KBM-7 (cell line): ENCODE measurements around the gene CD81.
A peak's percentile ranks its signal among the peaks of the same experiment; 100 is the strongest.

ENCODE experiments used
- DNase-seq: peaks from one replicate; pipeline ENCODE4 v3.0.0-alpha.2; 2015
- in situ Hi-C: fragments of 300-500 bp; cut with MboI; formaldehyde crosslinking; loops from 2 replicates; pipeline ENCODE4 v1.14.3; 2020; ENCODE audit warnings: low sequenced_read_pairs, low pct_unique_long_range_greater_than_20kb, mixed read lengths

The CD81 gene

DNA sequence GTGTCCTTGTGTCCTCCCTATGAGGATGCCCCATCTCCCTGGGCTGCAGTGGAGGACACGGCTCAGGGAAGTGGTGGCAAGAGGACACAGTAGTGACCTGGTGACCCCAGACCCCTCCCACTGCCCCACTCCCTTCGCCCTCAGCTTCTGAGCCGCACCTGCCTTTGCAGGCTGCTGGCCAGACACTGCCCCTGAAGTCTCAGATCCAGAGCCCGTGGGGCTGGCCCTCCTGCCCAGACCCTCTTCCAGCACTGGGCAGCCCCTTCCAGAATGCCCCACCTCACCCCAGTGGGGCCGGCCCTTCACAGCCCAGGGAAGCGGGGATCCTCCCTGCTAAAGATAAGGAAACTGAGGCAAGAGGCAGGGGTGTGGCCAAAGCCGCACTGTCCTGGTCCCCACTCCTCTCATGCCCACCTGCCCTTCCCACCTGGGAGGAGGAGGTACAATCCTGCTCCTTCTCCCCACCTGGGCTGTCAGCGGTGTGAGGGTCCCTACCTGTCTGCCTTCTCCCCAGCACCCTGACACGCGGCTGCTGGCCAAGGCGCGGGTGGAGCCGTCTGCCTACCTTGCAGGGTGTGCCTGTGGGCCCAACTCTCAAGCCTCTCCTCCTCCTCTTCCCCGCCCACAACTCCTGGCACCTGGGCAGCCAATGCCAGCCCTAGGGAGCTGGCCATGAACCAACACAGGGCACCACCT is 49.9 kb downstream of the CD81 start:
- DNase-seq, result no peak
- in situ Hi-C loops, result no loop called here

DNA sequence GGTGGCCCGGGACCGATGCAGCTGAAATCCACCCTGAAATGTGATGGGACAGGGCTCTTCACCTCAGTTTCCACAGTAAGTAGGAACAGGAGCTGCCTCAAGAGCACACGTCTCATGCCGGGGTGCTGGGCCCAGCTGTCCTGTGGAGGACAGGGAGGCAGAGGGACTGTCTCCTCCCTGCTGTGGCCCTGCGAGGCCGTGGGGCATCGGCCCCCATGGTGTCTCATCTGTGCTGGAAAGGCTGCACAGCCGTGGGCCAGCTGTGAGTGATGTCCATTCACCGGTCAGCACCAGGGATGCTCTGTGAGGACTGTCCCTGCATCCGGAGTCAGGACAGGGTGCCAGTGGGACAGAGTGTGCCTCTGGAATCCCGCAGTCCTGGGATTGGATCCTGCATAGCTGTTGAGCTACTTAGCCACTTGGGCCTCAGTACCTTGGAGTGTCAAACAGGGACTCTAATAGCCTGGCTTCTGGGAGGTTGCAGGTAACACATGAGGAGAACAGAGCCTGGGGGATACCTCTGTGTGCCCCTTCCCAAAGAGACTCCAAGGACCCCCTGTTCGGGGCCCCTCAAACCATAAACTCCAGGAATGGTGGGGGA is 50.7 kb downstream of the CD81 start:
- in situ Hi-C loops, result no loop called here
- no peak for DNase-seq

DNA sequence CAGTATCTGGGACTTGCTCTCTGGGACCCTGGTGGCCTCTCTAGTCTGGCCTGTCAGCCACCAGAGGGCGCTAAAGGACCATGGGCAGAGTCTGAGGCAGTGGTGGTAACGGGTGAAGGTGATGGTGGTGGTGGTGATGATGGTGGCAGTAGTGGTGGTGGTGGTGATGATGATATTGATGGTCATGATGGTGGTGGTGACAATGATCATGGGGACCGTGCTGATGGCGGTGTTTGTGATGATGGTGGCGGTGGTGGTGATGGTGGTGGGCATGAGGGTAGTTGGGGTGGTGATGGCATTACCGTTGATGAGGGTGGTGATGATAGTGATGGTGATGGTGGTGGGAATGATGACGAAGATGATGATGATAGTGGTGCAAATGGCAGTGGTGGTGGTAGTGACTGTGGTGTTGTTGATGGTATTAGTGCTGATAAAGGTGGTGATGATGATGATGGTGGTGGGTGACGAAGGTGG is 51.2 kb downstream of the CD81 start:
- peak; percentile 84 for DNase-seq
- in situ Hi-C loops, result no loop called here

DNA sequence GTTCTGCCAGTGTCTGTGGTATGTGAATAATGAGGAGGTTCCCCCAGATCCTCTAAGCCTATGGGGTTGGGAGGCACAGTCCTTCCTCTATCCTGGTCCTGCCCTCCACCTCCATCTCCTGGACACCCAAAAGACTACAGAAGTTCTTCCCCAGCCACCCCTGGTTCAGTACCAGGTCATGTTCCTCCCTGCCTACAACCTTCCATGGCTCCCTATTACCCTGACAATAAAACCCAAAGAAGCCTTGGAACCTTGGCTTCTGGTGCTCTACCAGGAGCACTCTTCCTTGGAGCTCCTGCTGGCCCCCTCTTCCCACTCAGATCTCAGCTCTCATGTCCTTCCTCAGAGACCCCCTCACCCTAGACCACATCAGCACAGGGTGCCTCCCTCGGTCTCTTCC is 54.3 kb downstream of the CD81 start:
- no peak for DNase-seq
- in situ Hi-C loops, result loop anchor here (5.0 to 10.0 kb wide), 2 partner anchors 86 to 463 kb away; no protein-coding TSS in a partner anchor

DNA sequence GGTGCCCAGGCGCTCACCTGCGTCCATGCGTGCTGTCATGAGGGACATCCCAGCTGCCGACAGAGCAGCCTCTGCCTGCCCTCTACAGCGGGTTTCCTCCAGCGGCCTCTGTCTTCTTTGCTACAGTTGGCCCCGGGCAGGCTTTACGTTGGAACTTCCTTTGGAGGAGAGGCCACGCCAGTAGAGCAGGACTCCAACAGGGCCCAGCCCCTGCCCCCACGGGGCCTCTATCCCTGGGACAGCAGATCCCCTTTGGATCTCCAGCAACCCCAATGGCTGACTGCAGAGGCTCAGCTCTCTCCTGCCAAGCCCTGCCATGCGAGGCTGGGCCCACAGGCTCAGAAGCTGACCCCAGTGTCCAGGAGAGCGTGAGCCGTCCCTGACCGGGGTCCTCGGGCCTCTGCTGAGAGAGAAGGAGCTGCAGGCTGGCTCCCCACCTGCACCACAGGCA is 55.1 kb downstream of the CD81 start:
- in situ Hi-C loops, result loop anchor here (5.0 to 10.0 kb wide), 2 partner anchors 85 to 463 kb away; no protein-coding TSS in a partner anchor

DNA sequence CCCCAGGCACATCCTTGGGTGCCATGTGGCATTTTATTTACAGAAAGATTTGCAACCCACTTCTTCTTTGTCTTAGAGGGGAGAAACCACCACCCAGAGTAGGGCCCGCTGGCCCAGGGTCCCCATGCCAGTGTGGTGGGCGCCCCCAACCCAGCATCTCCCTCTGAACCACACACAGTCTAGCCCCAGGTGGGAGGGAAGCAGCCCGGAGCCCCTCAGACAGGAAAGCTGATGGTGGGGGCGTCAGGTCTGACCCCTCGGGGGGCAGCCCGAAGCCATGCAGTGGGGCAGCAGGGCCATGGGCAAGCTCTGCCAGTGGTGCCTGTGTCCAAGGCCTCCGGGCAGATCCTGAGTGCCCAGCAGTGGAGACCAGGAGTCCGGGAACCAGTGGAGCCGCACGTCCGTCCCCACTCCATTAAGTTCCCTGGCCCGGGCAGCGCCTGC is 55.5 kb downstream of the CD81 start:
- in situ Hi-C loops, result loop anchor here (5.0 to 10.0 kb wide), 2 partner anchors 85 to 462 kb away; no protein-coding TSS in a partner anchor
- no peak for DNase-seq

More for the DNA sequence above, 55.1 kb downstream of the CD81 start:
- DNase-seq, result no peak

DNA sequence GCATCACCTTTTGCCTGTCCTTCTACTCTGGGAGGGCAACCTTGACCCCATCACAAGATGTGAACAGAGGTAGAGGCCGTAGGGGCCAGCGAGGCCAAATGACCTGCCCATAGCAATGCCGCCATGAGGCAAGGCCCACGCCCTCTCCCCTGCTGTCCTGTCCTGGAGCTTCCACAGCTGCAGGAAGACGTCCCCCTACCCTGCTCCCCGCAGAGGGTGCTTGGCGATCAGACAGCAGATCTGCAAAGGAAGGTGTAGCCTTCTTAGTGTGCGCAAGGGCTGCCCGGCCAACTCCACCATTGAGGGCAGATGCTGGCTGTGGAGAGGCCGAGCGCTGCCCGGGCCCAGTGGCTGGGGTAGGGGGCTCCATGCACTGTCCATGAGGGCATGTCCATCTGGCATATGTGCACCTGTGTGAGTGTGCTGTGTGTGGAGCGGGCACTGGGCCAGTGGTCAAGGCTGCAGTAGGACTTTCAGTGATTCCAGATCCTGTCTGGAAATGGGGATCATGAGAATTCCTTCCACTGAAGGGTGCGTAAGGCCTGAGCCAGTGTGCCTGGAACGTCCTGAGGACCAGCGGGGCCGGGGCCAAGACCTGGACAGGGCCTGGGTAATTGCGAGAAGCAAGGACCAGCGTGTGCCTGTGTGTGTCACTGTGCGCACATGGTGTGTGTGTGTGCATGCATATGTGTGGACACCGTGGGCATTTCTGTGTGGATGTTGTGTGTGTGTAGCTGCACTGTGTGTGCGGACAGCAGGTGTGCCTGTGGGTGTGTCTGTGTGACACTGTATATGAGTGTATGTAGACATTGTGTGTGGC is 56.2 kb downstream of the CD81 start:
- in situ Hi-C loops, result loop anchor here (5.0 to 10.0 kb wide), 2 partner anchors 84 to 461 kb away; no protein-coding TSS in a partner anchor
- no peak for DNase-seq

DNA sequence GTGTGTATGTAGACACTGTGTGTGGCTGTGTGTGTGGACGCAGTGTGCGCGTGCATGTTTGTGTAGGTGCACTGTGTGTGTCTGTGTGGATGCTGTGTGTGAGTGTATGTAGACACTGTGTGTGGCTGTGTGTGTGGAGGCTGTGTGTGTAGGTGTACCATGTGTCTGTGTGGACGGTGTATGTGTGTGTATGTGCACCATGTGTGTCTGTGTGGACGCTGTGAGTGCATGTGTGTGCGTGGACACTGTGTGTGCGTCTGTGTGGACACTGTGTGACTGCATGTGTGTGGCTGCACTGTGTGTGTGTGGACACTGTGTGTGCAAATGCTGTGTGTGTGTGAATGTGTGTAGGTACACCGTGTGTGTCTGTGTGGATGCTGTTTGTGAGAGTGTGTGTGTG is 56.9 kb downstream of the CD81 start:
- in situ Hi-C loops, result loop anchor here (5.0 to 10.0 kb wide), 2 partner anchors 83 to 461 kb away; no protein-coding TSS in a partner anchor
- no peak for DNase-seq

DNA sequence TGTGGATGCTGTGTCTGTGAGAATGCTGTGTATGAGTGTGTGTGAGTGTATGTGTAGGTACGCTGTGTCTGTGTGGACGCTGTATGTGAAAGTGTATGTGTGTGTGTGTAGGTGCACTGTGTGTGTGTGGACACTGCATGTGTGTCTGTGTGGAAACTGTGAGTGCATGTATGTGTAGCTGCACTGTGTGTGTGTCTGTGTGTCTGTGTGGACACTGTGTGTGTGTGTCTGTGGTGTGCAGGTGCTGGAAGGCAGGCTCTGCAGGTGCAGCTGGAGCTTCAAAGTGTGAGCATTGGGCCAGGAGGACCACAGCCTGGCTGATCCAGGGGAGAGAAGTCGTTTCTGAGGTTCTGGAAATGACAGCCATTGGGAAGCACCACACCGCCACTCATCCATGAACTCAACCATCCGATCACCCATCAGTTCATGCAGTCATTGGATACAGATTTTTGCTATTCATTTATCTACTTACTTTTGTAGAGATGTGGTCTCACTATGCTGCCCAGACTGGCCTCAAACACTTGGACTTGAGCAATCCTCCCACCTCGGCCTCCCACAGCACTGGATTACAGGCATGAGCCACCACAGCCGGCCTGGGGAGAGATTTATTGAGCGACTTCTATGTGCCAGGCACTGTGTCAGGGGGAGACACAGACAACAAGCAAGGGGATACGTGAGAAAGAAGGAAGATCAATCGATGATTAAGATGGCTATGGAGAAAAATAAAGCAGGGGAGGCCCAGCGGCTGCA is 57.6 kb downstream of the CD81 start:
- in situ Hi-C loops, result loop anchor here (5.0 to 10.0 kb wide), 2 partner anchors 83 to 460 kb away; no protein-coding TSS in a partner anchor
- DNase-seq, result no peak

DNA sequence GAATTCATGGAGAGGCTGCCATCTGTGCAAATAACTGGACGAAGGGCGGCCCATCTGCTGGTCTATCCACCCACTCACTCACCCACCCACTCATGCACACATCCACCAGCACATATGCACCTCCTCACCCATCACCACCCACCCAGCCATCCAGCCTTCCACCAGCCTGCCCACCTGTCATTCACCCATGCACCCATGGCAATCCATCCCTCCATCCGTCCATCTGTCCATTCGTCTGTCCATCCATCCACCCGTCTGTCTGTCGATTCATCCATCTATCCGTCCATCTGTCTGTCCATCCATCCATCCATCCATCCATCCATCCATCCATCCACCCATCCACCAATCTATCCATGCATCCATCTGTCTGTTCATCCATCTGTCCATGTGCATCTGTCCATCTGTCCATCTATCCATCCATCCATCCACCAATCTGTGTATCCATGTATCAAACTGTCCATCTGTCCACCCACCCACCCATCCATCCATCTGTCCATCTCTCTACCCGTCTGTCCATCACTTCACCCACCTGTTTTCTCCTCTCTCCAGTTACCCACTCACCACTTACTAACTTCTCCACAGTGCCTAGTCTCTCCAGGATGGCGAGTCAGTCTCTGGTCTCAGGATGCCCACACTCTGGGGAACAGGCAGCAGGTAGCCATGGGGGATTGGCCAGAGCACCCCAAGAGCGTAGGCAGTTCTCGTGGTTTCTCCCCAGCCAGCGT is 58.3 kb downstream of the CD81 start:
- no peak for DNase-seq
- in situ Hi-C loops, result loop anchor here (10.0 kb wide), 1 partner anchor 459 kb away; no protein-coding TSS in a partner anchor

DNA sequence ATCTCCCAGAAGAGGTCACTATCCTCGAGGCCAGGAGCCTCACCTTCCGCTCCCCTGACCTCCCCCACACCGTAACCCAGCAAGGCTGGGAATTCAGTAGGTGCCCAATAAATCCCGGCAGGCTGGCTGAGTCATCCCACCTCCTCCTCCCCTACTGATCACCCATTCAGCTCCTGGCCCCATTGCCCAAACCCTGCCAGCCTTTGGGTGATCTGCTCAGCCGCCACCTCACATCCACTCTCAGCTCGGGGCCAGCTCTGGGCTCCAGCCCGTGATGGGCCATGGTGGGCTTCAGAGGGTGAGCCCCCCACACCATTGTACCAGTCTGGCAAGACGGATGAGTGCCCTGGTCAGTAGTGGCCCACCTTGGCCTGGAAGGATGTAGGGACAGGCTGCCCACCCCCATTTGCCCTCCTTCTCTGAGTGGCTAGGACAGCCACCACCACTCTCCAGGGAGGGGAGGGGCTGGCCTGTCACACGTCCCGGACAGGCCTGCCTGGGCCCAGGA is 59.0 kb downstream of the CD81 start:
- DNase-seq, result no peak
- in situ Hi-C loops, result loop anchor here (10.0 kb wide), 1 partner anchor 459 kb away; no protein-coding TSS in a partner anchor

DNA sequence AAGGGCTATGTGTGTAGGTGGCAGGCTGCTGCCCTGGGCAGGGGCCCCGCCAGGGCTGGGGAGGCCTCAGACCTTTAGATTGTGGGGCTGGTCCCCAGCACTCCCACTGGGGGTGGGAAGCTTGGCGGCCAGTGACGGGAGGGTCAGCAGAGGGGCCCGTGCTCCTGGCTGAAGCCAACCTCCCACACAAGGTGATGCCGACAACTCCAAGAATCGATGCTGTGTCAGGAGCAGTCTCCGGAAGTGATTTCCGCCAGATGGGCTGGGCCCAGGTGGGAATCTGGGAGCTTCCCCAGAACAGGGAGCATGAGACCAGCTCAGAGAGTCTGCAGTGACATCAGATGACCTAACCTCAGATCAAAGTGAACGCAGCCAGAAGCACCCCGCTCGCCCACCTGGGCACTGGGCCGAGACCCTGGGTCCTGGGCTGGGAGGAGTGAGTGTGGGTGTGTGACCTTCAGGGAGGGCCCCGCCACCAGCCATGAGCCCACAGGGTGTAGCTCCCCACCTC is 59.5 kb downstream of the CD81 start:
- DNase-seq, result no peak
- in situ Hi-C loops, result loop anchor here (10.0 kb wide), 1 partner anchor 458 kb away; no protein-coding TSS in a partner anchor

DNA sequence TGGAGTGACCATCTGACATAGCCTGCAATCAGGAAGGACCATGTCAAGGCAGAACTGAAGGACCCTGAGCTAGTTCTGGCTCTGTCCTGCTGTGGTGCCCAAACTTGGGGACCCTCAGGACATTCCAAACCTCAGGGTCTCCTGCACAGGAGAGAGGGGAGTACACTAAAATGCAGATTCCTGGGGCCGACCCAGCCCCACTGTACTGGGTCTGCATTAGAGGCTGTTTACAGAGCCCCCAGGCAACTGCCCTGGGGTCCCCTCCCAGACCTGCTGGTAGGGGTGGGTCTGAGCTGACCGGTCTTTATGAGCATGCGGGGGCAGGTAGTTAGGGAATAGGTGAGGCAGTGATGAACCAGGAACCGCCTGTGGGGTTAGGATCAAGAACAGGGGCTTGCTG is 60.4 kb downstream of the CD81 start:
- DNase-seq, result no peak
- in situ Hi-C loops, result loop anchor here (10.0 kb wide), 1 partner anchor 457 kb away; no protein-coding TSS in a partner anchor

DNA sequence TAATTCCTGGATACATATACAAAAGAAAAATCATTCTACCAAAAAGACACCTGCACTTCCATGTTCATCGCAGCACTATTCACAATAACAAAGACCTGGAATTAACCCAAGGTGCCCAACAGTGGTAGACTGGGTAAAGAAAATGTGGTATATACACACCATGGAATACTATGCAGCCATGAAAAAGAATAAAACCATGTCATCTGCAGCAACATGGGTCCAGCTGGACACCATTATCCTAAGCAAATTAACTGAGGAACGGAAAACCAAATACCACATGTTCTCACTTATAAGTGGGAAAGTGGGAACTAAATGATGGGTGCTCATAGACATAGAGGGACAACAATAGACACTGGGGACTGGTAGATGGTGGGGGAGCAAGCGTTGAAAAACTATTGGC is 62.7 kb downstream of the CD81 start:
- DNase-seq, result no peak
- in situ Hi-C loops, result loop anchor here (10.0 kb wide), 1 partner anchor 455 kb away; no protein-coding TSS in a partner anchor

DNA sequence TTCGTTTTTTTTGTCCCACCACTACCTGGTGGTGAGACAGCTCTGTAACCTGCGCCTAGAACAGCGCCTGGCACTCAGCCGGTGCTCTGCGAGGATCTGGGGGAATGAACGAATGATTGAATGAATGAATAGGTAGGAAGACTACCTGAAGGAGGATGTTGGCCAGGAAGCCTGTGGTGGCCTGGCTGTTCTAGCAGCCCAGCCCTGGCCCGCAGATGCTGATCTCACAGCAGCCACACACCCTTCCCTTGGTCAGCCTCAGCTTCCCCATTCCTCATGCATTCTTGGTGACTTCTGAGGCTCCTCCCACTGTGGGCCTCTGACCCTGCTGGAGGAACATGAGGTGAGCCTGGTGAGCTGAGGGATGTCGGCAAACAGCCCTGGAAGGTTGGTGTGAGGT is 63.5 kb downstream of the CD81 start:
- peak; percentile 29 for DNase-seq
- in situ Hi-C loops, result no loop called here

DNA sequence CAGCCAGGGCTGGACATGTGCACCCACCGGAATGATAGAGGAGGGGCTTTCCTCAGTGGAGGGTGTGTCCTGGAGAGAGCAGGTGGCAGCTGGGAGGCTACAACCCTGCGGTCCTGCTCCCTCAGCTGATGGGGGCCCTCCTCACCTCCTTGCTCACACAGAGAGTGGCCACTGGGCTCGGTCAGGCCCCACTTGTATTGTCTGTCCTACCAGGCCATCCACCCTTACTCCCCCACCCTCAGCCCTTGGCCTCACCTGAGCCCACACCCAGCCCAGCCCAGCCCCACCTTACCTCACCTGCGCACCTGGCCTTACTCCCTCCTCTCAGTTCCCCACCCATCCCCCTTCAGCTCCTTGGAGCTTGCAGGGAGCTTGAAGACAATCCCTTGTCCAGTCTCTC is 64.1 kb downstream of the CD81 start:
- in situ Hi-C loops, result no loop called here
- DNase-seq, result no peak

DNA sequence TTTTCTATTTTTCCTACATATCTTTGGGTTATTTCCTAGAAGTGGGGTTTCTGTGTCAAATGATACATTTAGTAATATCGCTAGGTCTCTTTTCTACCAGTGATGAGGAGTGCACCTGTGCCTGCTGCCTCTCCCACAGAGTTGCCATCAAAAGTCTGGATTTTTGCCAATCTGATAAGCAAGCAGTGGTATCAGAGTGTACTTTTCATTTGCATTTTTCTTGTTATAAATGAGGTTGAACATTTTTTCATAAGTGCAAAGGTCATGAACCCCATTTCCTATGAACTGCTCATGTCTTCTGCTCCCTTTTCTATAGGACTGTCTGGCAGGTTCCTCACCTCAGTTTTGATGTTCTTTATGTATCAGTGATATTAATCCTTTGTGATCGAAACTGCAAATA is 65.5 kb downstream of the CD81 start:
- in situ Hi-C loops, result no loop called here

More for the DNA sequence above, 65.5 kb downstream of the CD81 start:
- DNase-seq, result no peak
